Nephron progenitor cell (in vitro differentiated cells): ENCODE results near the gene NRP1.
A peak's percentile ranks its signal among the peaks of the same experiment; 100 is the strongest.

Source experiments
- DNase-seq: peaks from one replicate; pipeline ENCODE4 v3.0.0; 2021
- H3K27ac Mint-ChIP-seq: 2 replicates; pipeline ENCODE4 v1.8.0; 2021; ENCODE audit warnings: mild to moderate bottlenecking, moderate library complexity, mixed read lengths
- H3K27me3 Mint-ChIP-seq: 2 replicates; pipeline ENCODE4 v1.8.0; 2021; ENCODE audit warnings: mild to moderate bottlenecking, low read depth, mixed read lengths; ENCODE audit not compliant: poor library complexity
- H3K36me3 Mint-ChIP-seq: 2 replicates; pipeline ENCODE4 v1.8.0; 2021; ENCODE audit warnings: low read depth, mixed read lengths
- H3K4me1 Mint-ChIP-seq: 2 replicates; pipeline ENCODE4 v1.8.0; 2021; ENCODE audit warnings: mixed read lengths
- H3K4me3 Mint-ChIP-seq: 2 replicates; pipeline ENCODE4 v1.8.0; 2021; ENCODE audit warnings: mild to moderate bottlenecking, moderate library complexity, mixed read lengths
- H3K9me3 Mint-ChIP-seq: 2 replicates; pipeline ENCODE4 v1.8.0; 2021; ENCODE audit warnings: mild to moderate bottlenecking, moderate library complexity, mixed read lengths
- CTCF ChIP-seq: fragments of 200-600 bp; sonication (generic); IDR thresholded peaks from 2 replicates; pipeline ENCODE4 v1.5.0; 2021; ENCODE audit warnings: antibody characterized with exemption

The NRP1 gene

GRCh38 chr10:33217854-33218253 lies 116.6 kb downstream of the NRP1 start:
- TF ChIP-seq CTCF = no peak
- H3K9me3 Mint-ChIP-seq = no peaks in the 10 kb centered on the region

GRCh38 chr10:33216661-33217427 lies 117.6 kb downstream of the NRP1 start:
- H3K27ac Mint-ChIP-seq = no peak overlapping the region
- H3K27me3 Mint-ChIP-seq = no peaks in the 10 kb centered on the region
- H3K4me1 Mint-ChIP-seq = peaks cover 27% of the 10 kb centered on the region
- TF ChIP-seq CTCF = no peak
- no peaks in the 10 kb centered on the region for H3K9me3 Mint-ChIP-seq
- DNase-seq = no peak
- no peak overlapping the region for H3K4me3 Mint-ChIP-seq
- H3K36me3 Mint-ChIP-seq = peaks cover 97% of the 10 kb centered on the region

More at GRCh38 chr10:33217854-33218253, 116.6 kb downstream of the NRP1 start:
- H3K27me3 Mint-ChIP-seq = no peaks in the 10 kb centered on the region
- H3K27ac Mint-ChIP-seq = no peak overlapping the region
- no peak for DNase-seq
- no peak overlapping the region for H3K4me3 Mint-ChIP-seq
- H3K4me1 Mint-ChIP-seq = peaks cover 18% of the 10 kb centered on the region
- H3K36me3 Mint-ChIP-seq = peaks cover 97% of the 10 kb centered on the region

- Mint-ChIP-seq H3K27ac (peak overlapping the region; percentile 52), H3K4me1 (peaks cover 34% of the 10 kb centered on the region), H3K9me3 (no peaks in the 10 kb centered on the region), H3K36me3 (peaks cover 95% of the 10 kb centered on the region), H3K27me3 (no peaks in the 10 kb centered on the region), H3K4me3 (no peak overlapping the region)
- no peak for TF ChIP-seq CTCF
- no peak for DNase-seq
Measured at GRCh38 chr10:33215635-33216034, 118.8 kb downstream of the NRP1 start.

- H3K27ac Mint-ChIP-seq = no peak overlapping the region
- peaks cover 34% of the 10 kb centered on the region for H3K4me1 Mint-ChIP-seq
- no peaks in the 10 kb centered on the region for H3K27me3 Mint-ChIP-seq
- TF ChIP-seq CTCF = no peak
- DNase-seq = no peak
- H3K9me3 Mint-ChIP-seq = no peaks in the 10 kb centered on the region
- no peak overlapping the region for H3K4me3 Mint-ChIP-seq
- H3K36me3 Mint-ChIP-seq = peaks cover 95% of the 10 kb centered on the region
Measured at GRCh38 chr10:33215154-33215553, 119.3 kb downstream of the NRP1 start.

- Mint-ChIP-seq H3K4me1 (peaks cover 34% of the 10 kb centered on the region), H3K9me3 (no peaks in the 10 kb centered on the region), H3K27ac (peak overlapping the region; percentile 94), H3K27me3 (no peaks in the 10 kb centered on the region), H3K4me3 (no peak overlapping the region), H3K36me3 (peaks cover 96% of the 10 kb centered on the region)
- DNase-seq = no peak
- no peak for TF ChIP-seq CTCF
Measured at GRCh38 chr10:33214174-33214573, 120.3 kb downstream of the NRP1 start.
